DMS79 treated with DMSO at 0.1 percent for 48 hours (cell line): ENCODE data around the gene HIC2.
"Not testable (repeated sequence)": the region's sequence is repeated elsewhere in the genome, so short reads cannot be mapped to it uniquely, and the experiment has no call there.

Experiments
- DNase-seq: peaks from one replicate; lab custom pipeline; 2025; lab: John Stamatoyannopoulos, UW

Gene HIC2

GRCh38 chr22:21417227-21417746 is at the start of gene HIC2:
Gene HIC2, plus strand, starts transcription at chr22:21417371. Its CDS starts 25,461 bp downstream, at chr22:21442832.
- DNase-seq, result not testable (repeated sequence)

- DNase-seq, result not testable (repeated sequence)
Measured at GRCh38 chr22:21368603-21369310, 48.4 kb upstream of the HIC2 start.

- DNase-seq, result not testable (repeated sequence)
Measured at GRCh38 chr22:21375880-21376279, 41.3 kb upstream of the HIC2 start.

GRCh38 chr22:21383701-21384467 is 33.3 kb upstream of the HIC2 start, which contains the start of gene RIMBP3B:
Gene RIMBP3B, plus strand, starts transcription at chr22:21383751. Its CDS starts 108 bp downstream, at chr22:21383859.
- DNase-seq, result not testable (repeated sequence)

GRCh38 chr22:21384468-21385357 is 32.5 kb upstream of the HIC2 start:
- not testable (repeated sequence) for DNase-seq

- DNase-seq, result not testable (repeated sequence)
Measured at GRCh38 chr22:21389480-21389879, 27.7 kb upstream of the HIC2 start.

GRCh38 chr22:21390013-21390412 is 27.2 kb upstream of the HIC2 start:
- not testable (repeated sequence) for DNase-seq

GRCh38 chr22:21394613-21395012 is 22.6 kb upstream of the HIC2 start:
- DNase-seq, result not testable (repeated sequence)

- not testable (repeated sequence) for DNase-seq
Measured at GRCh38 chr22:21401197-21401969, 15.8 kb upstream of the HIC2 start.

- not testable (repeated sequence) for DNase-seq
Measured at GRCh38 chr22:21402763-21403314, 14.3 kb upstream of the HIC2 start.

- not testable (repeated sequence) for DNase-seq
Measured at GRCh38 chr22:21407139-21407538, 10.0 kb upstream of the HIC2 start.

GRCh38 chr22:21407792-21408191 is 9.4 kb upstream of the HIC2 start:
- DNase-seq, result not testable (repeated sequence)

- not testable (repeated sequence) for DNase-seq
Measured at GRCh38 chr22:21416375-21416774, 796 bp upstream of the HIC2 start.

- DNase-seq, result not testable (repeated sequence)
Measured at GRCh38 chr22:21417853-21418252, 682 bp downstream of the HIC2 start.

- not testable (repeated sequence) for DNase-seq
Measured at GRCh38 chr22:21418974-21419638, 1.9 kb downstream of the HIC2 start.

- not testable (repeated sequence) for DNase-seq
Measured at GRCh38 chr22:21420180-21420763, 3.1 kb downstream of the HIC2 start.

- DNase-seq, result not testable (repeated sequence)
Measured at GRCh38 chr22:21424084-21424709, 7.0 kb downstream of the HIC2 start.

GRCh38 chr22:21434378-21435233 is 17.4 kb downstream of the HIC2 start:
- DNase-seq, result not testable (repeated sequence)
